ENCODE data around the gene SPEF2. TPM values are rescaled to one million over a fixed set of nuclear protein-coding genes. Genes with fewer than 3 reads are reported as not detected.

The SPEF2 gene
- total RNA-seq, 1 donor from 2014 or later: 1.1 TPM

GRCh38 chr5:35771300-35771699 is 153.6 kb downstream of the SPEF2 start:
- intact Hi-C loops (cut with DNase I): no loop called here
- DNase-seq (ENCODE audit: missing footprints) (no peak), ATAC-seq (no peak)

DNA sequence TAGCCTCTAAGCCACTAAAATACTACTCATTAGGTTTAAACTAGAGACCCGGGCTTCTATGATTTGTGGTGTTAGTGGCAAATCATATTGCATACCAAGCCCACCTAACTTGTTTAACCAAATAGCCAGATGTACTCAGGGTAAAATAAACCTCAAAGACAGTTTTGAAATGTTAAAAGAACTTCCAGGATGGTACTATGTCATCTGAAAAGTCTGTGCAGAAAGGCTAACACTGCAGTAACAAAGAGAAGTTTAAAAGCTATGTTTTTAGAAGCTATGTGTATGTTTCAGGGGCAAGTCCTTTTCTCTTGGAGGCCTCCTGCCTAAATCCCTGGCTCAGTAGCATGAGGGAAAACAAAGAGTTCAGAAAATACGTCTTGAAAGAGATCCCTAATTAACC is 154.2 kb downstream of the SPEF2 start:
- ATAC-seq: no peak
- intact Hi-C loops (cut with DNase I): no loop called here
- no peak for DNase-seq (ENCODE audit: missing footprints)

GRCh38 chr5:35773967-35774366 is 156.3 kb downstream of the SPEF2 start:
- ATAC-seq: no peak
- DNase-seq (ENCODE audit: missing footprints): no peak
- intact Hi-C loops (cut with DNase I): no loop called here

GRCh38 chr5:35776757-35777156 is 159.1 kb downstream of the SPEF2 start:
- ATAC-seq (no peak), DNase-seq (ENCODE audit: missing footprints) (no peak)
- intact Hi-C loops (cut with DNase I): loop anchor here (5.0 kb wide), 1 partner anchor 151 kb away; no protein-coding TSS in a partner anchor

DNA sequence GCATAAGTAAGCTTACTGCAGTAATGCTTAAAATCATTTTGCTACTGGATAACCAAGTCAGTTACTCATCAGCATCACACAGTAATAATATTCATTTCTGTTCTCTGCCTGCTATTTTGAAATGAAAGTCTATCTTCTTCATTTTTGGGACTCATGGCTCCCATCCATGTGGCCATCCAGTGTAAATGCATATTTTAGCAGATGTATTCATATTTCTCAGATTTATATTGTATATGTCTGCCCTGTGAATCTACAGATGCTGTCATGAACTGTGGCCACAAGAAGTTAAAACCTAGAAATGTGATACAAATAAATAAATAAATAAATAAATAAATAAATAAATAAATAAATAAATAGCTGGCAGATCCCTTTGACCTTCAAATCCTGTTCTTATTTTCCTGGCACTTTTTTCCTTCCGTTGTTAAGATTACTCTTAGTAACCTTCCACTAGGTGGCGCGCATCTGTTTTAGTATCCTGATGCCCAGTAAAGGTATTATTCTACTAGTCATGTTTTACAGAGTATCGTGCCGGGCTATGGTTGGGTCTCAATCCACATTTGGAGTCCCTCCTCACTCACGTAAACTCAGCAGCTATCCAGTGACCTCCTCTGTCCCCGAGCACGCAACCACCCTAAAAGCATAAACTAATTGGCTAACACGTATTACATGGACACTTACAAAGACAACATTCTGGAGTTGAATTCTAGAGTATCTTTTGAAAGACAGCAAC is 159.9 kb downstream of the SPEF2 start:
- intact Hi-C loops (cut with DNase I): loop anchor here (5.0 kb wide), 1 partner anchor 150 kb away; no protein-coding TSS in a partner anchor
- no peak for DNase-seq (ENCODE audit: missing footprints)
- ATAC-seq: no peak

GRCh38 chr5:35778259-35778769 is 160.7 kb downstream of the SPEF2 start:
- intact Hi-C loops (cut with DNase I): loop anchor here (5.0 kb wide), 1 partner anchor 149 kb away; no protein-coding TSS in a partner anchor
- ATAC-seq: no peak
- DNase-seq (ENCODE audit: missing footprints): no peak

DNA sequence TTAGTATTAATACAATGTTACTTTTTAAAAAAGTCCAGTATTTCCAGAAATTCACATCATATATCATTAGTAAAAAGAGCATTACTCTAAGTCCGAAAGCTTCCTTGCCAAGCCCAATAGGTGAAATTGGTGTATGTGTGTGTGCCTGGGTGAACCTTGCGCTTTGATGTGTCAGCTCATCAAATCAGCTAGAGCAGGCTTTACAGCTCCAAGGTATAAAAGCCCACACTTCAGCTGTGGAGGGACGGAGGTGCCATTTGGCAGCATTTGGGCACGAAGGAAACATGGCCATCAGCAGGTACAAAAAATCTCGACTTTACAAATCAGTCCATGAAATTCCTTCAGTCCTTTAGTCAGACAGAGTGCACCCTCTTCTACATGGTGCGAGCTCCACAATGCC is 162.6 kb downstream of the SPEF2 start:
- intact Hi-C loops (cut with DNase I): no loop called here
- no peak for DNase-seq (ENCODE audit: missing footprints)
- ATAC-seq: no peak

DNA sequence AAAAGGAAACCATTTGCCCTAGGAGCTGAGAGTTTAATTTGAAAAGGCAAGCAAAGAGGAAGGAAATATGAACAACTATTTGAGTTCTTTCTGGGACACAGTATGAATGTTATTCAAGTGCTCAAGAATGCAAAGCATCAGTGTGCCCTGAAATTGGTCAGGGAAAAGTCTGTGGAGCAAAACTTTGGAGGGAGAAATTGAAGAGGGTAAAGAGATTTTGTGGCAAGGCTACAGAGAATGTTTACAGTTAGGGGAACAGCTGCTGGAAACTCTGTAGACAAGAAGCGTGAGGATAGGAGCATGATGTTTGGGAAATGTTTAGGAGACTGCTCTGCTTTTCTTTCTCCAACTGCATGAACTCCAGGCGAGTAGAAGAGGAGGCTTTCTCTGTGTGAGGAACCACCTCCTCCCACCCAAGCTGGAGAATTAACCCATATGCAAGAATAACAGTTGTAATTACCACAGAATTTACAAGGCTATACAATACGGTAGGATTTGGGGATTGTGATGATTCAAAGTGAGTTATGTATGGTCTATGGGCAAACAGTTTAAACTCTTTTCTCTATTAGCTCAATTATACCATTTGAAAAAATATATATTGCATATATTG is 163.6 kb downstream of the SPEF2 start:
- no peak for DNase-seq (ENCODE audit: missing footprints)
- intact Hi-C loops (cut with DNase I): no loop called here
- ATAC-seq: no peak

DNA sequence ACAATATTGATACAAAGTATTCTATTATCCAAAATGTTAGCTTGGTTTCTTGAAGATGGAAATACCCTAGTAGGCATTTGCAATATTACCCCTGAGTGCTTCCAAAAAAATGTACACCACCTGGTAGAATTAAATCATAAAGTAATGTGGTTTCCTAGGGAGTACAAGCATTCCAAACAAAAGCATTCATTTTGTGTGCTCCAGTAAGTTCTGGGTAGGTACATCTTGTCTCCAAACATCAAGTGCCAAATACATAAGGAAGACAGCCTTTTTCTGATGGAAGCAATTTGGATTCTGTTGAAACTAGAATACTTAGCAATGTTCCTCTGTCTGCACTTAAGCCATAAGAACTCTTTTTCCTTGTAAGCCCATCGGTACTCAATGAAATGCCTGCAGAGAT is 165.9 kb downstream of the SPEF2 start:
- intact Hi-C loops (cut with DNase I): no loop called here
- ATAC-seq (no peak), DNase-seq (ENCODE audit: missing footprints) (no peak)

DNA sequence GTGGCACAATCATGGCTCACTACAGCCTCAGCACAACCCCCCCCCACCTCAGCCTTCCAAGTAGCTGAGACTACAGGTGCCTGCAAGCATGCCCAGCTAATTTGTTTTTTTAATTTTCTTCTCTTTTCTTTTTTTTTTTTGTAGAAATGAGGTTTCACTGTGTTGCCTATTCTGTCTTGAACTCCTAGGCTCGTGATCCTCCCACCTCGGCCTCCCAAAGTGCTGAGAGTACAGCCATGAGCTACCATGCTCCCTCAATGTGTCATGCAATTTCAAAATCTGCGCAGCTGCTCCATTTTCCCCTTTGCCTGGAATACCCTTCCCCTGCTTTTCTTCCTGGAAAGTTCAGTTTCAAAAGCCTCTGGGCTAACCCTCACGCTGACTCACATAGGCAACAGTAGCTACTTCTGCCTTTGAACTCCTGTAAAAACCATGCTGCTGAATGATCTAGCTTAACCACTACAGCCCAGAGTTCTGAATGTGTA is 168.0 kb downstream of the SPEF2 start:
- intact Hi-C loops (cut with DNase I): no loop called here
- DNase-seq (ENCODE audit: missing footprints) (no peak), ATAC-seq (no peak)

DNA sequence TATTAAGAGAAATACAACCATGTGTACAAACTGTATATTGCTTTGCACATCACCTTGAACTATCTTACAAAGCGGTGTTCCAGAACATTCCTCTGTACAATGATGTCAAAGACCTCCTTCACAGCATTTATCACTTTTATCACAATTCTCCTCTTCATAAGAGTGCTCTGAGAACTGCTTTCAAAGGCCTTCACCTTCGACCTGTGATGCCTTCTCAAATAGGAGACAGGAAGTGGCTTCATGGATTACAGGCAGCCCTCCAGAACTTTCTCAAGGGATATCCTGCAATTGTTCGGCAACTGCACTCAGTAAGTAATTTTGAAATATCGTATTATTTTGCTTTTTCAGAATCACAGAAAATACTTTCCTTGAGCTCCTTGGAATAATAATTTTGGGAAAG is 171.1 kb downstream of the SPEF2 start:
- ATAC-seq (no peak), DNase-seq (ENCODE audit: missing footprints) (no peak)
- intact Hi-C loops (cut with DNase I): no loop called here

DNA sequence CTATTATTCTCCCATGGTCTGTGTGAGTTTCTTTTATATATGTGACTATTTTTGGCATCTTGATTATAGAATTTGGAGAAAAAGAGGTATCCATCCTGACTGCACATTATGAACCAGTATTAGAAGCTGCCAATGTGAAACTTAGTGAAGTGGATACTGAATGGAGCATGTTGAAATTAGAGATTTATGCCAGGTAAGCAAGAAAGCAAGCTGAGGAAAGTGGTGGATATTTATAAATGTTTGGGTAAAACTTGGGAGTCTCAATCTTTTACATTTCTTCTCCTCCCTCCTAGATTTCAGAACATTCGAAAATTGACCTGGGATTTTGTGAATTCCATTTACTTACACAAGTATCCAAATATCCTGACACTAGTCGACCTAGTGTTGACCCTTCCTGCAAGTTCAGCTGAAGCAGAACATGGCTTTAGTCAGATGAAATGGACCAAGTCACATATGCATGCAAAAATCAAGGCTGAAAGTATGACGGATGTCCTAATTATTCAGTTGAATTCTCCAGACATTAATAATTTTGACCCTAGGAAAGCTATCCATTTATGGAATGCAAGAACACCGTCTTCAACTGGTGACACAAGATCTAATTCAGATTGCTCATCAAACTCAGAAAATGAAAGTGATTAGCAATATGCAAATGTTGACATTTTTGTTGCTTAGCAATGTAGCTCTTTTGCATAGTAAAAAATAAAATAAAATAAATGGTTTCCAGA is 172.2 kb downstream of the SPEF2 start:
- no peak for ATAC-seq
- intact Hi-C loops (cut with DNase I): loop anchor here (10.0 kb wide), 1 partner anchor 65 kb away; the partner anchor contains the start of gene IL7R

GRCh38 chr5:35790457-35790822 is 172.8 kb downstream of the SPEF2 start:
- intact Hi-C loops (cut with DNase I): loop anchor here (10.0 kb wide), 1 partner anchor 64 kb away; the partner anchor contains the start of gene IL7R
- DNase-seq (ENCODE audit: missing footprints) (no peak), ATAC-seq (no peak)

More for the DNA sequence above, 172.2 kb downstream of the SPEF2 start:
- DNase-seq (ENCODE audit: missing footprints): no peak

DNA sequence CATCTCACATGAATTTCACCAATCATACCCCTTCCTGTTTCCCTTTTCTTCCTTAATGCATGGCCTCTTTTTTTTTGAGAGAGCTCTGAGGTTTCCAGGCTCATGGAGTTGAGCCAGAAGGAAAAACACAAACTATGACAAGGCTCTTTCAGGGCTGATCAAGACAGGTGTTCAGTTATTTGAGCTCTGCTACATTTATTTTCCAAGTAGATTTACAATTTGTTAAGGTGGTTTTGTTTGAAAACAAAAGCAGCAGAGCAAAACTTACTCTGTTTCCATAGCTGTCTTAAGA is 176.6 kb downstream of the SPEF2 start:
- DNase-seq (ENCODE audit: missing footprints) (no peak), ATAC-seq (no peak)
- intact Hi-C loops (cut with DNase I): loop anchor here (10.0 kb wide), 1 partner anchor 61 kb away; the partner anchor contains the start of gene IL7R

- no peak for ATAC-seq
- no peak for DNase-seq (ENCODE audit: missing footprints)
- intact Hi-C loops (cut with DNase I): loop anchor here (10.0 kb wide), 1 partner anchor 60 kb away; the partner anchor contains the start of gene IL7R
Observed at GRCh38 chr5:35794684-35795375, 177.2 kb downstream of the SPEF2 start.

- intact Hi-C loops (cut with DNase I): loop anchor here (10.0 kb wide), 1 partner anchor 56 kb away; the partner anchor contains the start of gene IL7R
Observed at GRCh38 chr5:35799181-35799580, 181.5 kb downstream of the SPEF2 start.

GRCh38 chr5:35799753-35800152 is 182.1 kb downstream of the SPEF2 start:
- DNase-seq (ENCODE audit: missing footprints): no peak
- ATAC-seq: no peak
- intact Hi-C loops (cut with DNase I): loop anchor here (10.0 kb wide), 1 partner anchor 55 kb away; the partner anchor contains the start of gene IL7R

More at GRCh38 chr5:35799181-35799580, 181.5 kb downstream of the SPEF2 start:
- ATAC-seq: no peak
- no peak for DNase-seq (ENCODE audit: missing footprints)

GRCh38 chr5:35803191-35803651 is 185.6 kb downstream of the SPEF2 start:
- intact Hi-C loops (cut with DNase I): no loop called here
- DNase-seq (ENCODE audit: missing footprints): no peak
- peak; percentile 34 for ATAC-seq
